PC-9 (cell line): ENCODE results near the gene GNL3L. TPM values are rescaled to one million over a fixed set of nuclear protein-coding genes. Genes with fewer than 3 reads are reported as not detected.

Experiments used
- BruUV-seq: library from RNA; stranded (reverse); fragments of 400-500 nt; replicated peaks from 2 replicates; lab custom pipeline; 2021; lab: Mats Ljungman, UMichigan
- CTCF ChIA-PET: fragments of 300-600 bp; sonication (Branson Sonifier 250); formaldehyde crosslinking; loops from one replicate; lab custom pipeline; 2022; ENCODE audit warnings: antibody characterized with exemption; lab: Charles Lee
- POLR2A ChIA-PET: fragments of 300-600 bp; sonication (Branson Sonifier 250); formaldehyde crosslinking; loops from one replicate; lab custom pipeline; 2022; ENCODE audit warnings: antibody characterized with exemption; ENCODE audit not compliant: unreplicated experiment; lab: Charles Lee
- DNase-seq, 2 experiments: peaks; one replicate each; pipeline versions ENCODE4 v3.0.0 to v3.0.0-alpha.2; 2015 to 2022; ENCODE audit warnings: mixed read lengths in 1 of 2
- H2AFZ ChIP-seq: fragments of 200-600 bp; sonication (generic); 2 replicates; pipeline ENCODE4 v1.8.1; 2017; ENCODE audit warnings: antibody characterized with exemption
- H3F3A ChIP-seq: fragments of 200-600 bp; sonication (generic); 2 replicates; pipeline ENCODE4 v1.8.1; 2017; ENCODE audit warnings: antibody characterized with exemption, mild to moderate bottlenecking, low read depth; ENCODE audit not compliant: insufficient read depth
- H3K27ac ChIP-seq: fragments of 200-600 bp; sonication (generic); 2 replicates; pipeline ENCODE4 v1.6.1; 2016; ENCODE audit warnings: mixed run types
- H3K27me3 ChIP-seq: fragments of 200-600 bp; sonication (generic); 2 replicates; pipeline ENCODE4 v1.6.1; 2016; ENCODE audit warnings: low read depth, mixed run types; ENCODE audit not compliant: insufficient read depth
- H3K36me3 ChIP-seq: fragments of 200-600 bp; sonication (generic); 2 replicates; pipeline ENCODE4 v1.6.1; 2016; ENCODE audit warnings: low read depth, mixed run types
- H3K4me1 ChIP-seq: fragments of 200-600 bp; sonication (generic); replicated peaks from 2 replicates; pipeline ENCODE4 v1.6.1; 2016; ENCODE audit warnings: mixed run types; ENCODE audit not compliant: insufficient read depth
- H3K4me2 ChIP-seq: fragments of 200-600 bp; sonication (generic); 2 replicates; pipeline ENCODE4 v1.6.1; 2017; ENCODE audit warnings: mixed run types
- H3K4me3 ChIP-seq: fragments of 200-600 bp; sonication (generic); 2 replicates; pipeline ENCODE4 v1.6.1; 2016; ENCODE audit warnings: mixed run types
- H3K79me2 ChIP-seq: fragments of 200-600 bp; sonication (generic); 2 replicates; pipeline ENCODE4 v1.6.1; 2017; ENCODE audit warnings: low read depth, mixed run types
- H3K9me2 ChIP-seq: fragments of 200-600 bp; sonication (generic); 2 replicates; pipeline ENCODE4 v1.8.1; 2017; ENCODE audit warnings: mild to moderate bottlenecking; ENCODE audit not compliant: insufficient read depth
- H3K9me3 ChIP-seq: fragments of 200-600 bp; sonication (generic); 2 replicates; pipeline ENCODE4 v1.8.1; 2016; ENCODE audit warnings: low read depth; ENCODE audit not compliant: insufficient read depth
- H4K20me1 ChIP-seq: fragments of 200-600 bp; sonication (generic); 2 replicates; pipeline ENCODE4 v1.8.1; 2017; ENCODE audit not compliant: insufficient read depth
- EZH2 ChIP-seq: fragments of 200-600 bp; sonication (generic); IDR thresholded peaks from 2 replicates; pipeline ENCODE4 v1.8.0; 2017; ENCODE audit warnings: antibody characterized with exemption, low read depth
- intact Hi-C: fragments of 100-400 bp; cut with micrococcal nuclease; formaldehyde crosslinking; loops from one replicate; pipeline ENCODE4 v1.10.0; 2022; ENCODE audit not compliant: unreplicated experiment
- total RNA-seq: library from RNA; stranded (reverse); gene quantifications from 2 replicates; pipeline ENCODE4 v1.2.3, GENCODE V29; 2021
- TF ChIP-seq, protein P1 (sequence below): fragments of 200-600 bp; sonication (generic); conservative IDR thresholded peaks from 2 replicates; pipeline ENCODE4 v1.6.1; 2017; ENCODE audit warnings: mixed run types, antibody characterized with exemption, mild to moderate bottlenecking, moderate library complexity

Gene GNL3L
- total RNA-seq, 1 experiment from 2014 or later: 77.4 TPM

GRCh38 chrX:54496517-54496852 lies 33.5 kb upstream of the GNL3L start:
- ChIA-PET CTCF (no interaction called here), POLR2A (no interaction called here)
- BruUV-seq: no TSS peak
- Histone ChIP-seq H3F3A (peaks cover 4% of the 10 kb centered on the region; the same call in 1 of the 2 replicates), H3K36me3 (no peaks in the 10 kb centered on the region), H3K27me3 (no peaks in the 10 kb centered on the region), H3K4me3 (peak overlapping the region; percentile 64), H2AFZ (peak overlapping the region; percentile 83; the same call in 1 of the 2 replicates), H4K20me1 (no peaks in the 10 kb centered on the region), H3K9me3 (no peaks in the 10 kb centered on the region), H3K79me2 (no peaks in the 10 kb centered on the region), H3K4me1 (peaks cover 4% of the 10 kb centered on the region; the same call in 1 of the 2 replicates), H3K27ac (no peak overlapping the region), H3K4me2 (peak overlapping the region; percentile 81), H3K9me2 (no peaks in the 10 kb centered on the region)
- intact Hi-C loops: no loop called here
- DNase-seq: no peak
- TF ChIP-seq, protein P1, sequence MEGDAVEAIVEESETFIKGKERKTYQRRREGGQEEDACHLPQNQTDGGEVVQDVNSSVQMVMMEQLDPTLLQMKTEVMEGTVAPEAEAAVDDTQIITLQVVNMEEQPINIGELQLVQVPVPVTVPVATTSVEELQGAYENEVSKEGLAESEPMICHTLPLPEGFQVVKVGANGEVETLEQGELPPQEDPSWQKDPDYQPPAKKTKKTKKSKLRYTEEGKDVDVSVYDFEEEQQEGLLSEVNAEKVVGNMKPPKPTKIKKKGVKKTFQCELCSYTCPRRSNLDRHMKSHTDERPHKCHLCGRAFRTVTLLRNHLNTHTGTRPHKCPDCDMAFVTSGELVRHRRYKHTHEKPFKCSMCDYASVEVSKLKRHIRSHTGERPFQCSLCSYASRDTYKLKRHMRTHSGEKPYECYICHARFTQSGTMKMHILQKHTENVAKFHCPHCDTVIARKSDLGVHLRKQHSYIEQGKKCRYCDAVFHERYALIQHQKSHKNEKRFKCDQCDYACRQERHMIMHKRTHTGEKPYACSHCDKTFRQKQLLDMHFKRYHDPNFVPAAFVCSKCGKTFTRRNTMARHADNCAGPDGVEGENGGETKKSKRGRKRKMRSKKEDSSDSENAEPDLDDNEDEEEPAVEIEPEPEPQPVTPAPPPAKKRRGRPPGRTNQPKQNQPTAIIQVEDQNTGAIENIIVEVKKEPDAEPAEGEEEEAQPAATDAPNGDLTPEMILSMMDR: no peak
- TF ChIP-seq EZH2: no peak

DNA sequence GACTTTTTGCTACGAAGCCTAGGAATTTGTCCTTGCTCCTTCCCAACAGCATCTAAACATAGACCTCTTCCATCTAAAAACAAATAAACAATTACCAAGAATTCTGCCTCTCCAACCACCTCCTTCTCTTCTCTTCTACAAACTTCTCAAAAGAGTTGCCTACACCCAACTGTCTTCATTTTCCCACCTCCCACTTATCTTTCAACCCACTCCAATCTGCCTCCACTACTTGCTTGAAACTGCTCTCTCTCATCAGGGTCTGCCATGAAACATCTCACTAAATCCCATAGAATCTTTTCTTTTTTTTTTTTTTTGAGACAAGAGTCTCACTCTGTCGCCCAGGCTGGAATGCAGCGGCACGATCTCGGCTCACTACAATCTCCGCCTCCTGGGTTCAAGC lies 33.1 kb upstream of the GNL3L start:
- no peak overlapping the region for H2AFZ ChIP-seq
- H4K20me1 ChIP-seq: no peaks in the 10 kb centered on the region
- POLR2A ChIA-PET: interaction anchor here (0.7 kb wide), 1 partner anchor 15 kb away, joined by 22 read pairs; no protein-coding TSS in a partner anchor
- H3K9me2 ChIP-seq: no peaks in the 10 kb centered on the region
- H3K4me3 ChIP-seq: no peak overlapping the region
- peaks cover 4% of the 10 kb centered on the region; the same call in 1 of the 2 replicates for H3F3A ChIP-seq
- intact Hi-C loops: no loop called here
- H3K36me3 ChIP-seq: no peaks in the 10 kb centered on the region
- H3K4me2 ChIP-seq: no peak overlapping the region
- no peak for DNase-seq
- no peaks in the 10 kb centered on the region for H3K9me3 ChIP-seq
- no peaks in the 10 kb centered on the region for H3K27me3 ChIP-seq
- TF ChIP-seq, protein P1: no peak
- no peak for TF ChIP-seq EZH2
- CTCF ChIA-PET: no interaction called here
- H3K79me2 ChIP-seq: no peaks in the 10 kb centered on the region
- H3K4me1 ChIP-seq: peaks cover 4% of the 10 kb centered on the region; the same call in 1 of the 2 replicates
- no TSS peak for BruUV-seq
- no peak overlapping the region for H3K27ac ChIP-seq

- no peaks in the 10 kb centered on the region for H3K9me2 ChIP-seq
- H3K9me3 ChIP-seq: no peaks in the 10 kb centered on the region
- DNase-seq: no peak
- H3K79me2 ChIP-seq: no peaks in the 10 kb centered on the region
- H3F3A ChIP-seq: no peaks in the 10 kb centered on the region
- no peaks in the 10 kb centered on the region for H3K36me3 ChIP-seq
- H3K27ac ChIP-seq: no peak overlapping the region
- no peaks in the 10 kb centered on the region for H3K4me1 ChIP-seq
- no peak overlapping the region for H3K4me2 ChIP-seq
- H3K27me3 ChIP-seq: no peaks in the 10 kb centered on the region
- ChIA-PET POLR2A (no interaction called here), CTCF (no interaction called here)
- H3K4me3 ChIP-seq: no peak overlapping the region
- intact Hi-C loops: no loop called here
- BruUV-seq: no TSS peak
- TF ChIP-seq, protein P1: no peak
- TF ChIP-seq EZH2: no peak
- no peaks in the 10 kb centered on the region for H4K20me1 ChIP-seq
- H2AFZ ChIP-seq: no peak overlapping the region
Measured at GRCh38 chrX:54509400-54509799, 20.6 kb upstream of the GNL3L start.
